CD4-positive, alpha-beta T cell (primary cell): Measurements from ENCODE around the gene CHID1. TPM values are rescaled to one million over a fixed set of nuclear protein-coding genes. Genes with fewer than 3 reads are reported as not detected.

ENCODE experiments used
- ATAC-seq: fragments of 200-7000 bp; cut with Tn5 transposase; one replicate; pipeline ENCODE4 v1.10.0; 2022; ENCODE audit warnings: mild to moderate bottlenecking; ENCODE audit not compliant: poor library complexity
- CTCF ChIA-PET: fragments of 350-600 bp; sonication (Branson Sonifier 250); formaldehyde crosslinking; loops from one replicate; lab custom pipeline; 2021; ENCODE audit warnings: antibody characterized with exemption, inconsistent platforms; lab: Charles Lee
- POLR2A ChIA-PET: fragments of 350-600 bp; sonication (Branson Sonifier 250); formaldehyde crosslinking; loops from one replicate; lab custom pipeline; 2021; ENCODE audit warnings: antibody characterized with exemption, inconsistent platforms; lab: Charles Lee
- DNase-seq, 14 experiments: peaks; one replicate each; pipeline ENCODE4 v3.0.0-alpha.2; 2013 to 2020; ENCODE audit warnings: mixed read lengths in 2 of 14
- H3K27ac ChIP-seq, 2 donors: one replicate each; pipeline versions ENCODE4 v1.5.1 to v1.7.0; 2013; ENCODE audit warnings: low read length in 2 of 2, low read depth in 1 of 2, mild to moderate bottlenecking in 1 of 2
- H3K27me3 ChIP-seq, 2 experiments: 1 replicate in 1 of 2; 2 replicates in 1 of 2; pipeline versions ENCODE4 v1.6.1 to v1.7.0; 2013; ENCODE audit warnings: low read length in 2 of 2, control low read depth in 1 of 2, mild to moderate bottlenecking in 1 of 2, moderate library complexity in 1 of 2; ENCODE audit not compliant: insufficient read depth in 2 of 2, control insufficient read depth in 1 of 2
- H3K36me3 ChIP-seq: one replicate; pipeline ENCODE4 v1.6.1; 2013; ENCODE audit warnings: low read length, control low read depth; ENCODE audit not compliant: insufficient read depth
- H3K4me1 ChIP-seq: one replicate; pipeline ENCODE4 v1.6.1; 2013; ENCODE audit warnings: low read length, control low read depth; ENCODE audit not compliant: insufficient read depth
- H3K4me3 ChIP-seq: one replicate; pipeline ENCODE4 v1.5.1; 2013; ENCODE audit warnings: mild to moderate bottlenecking, low read length, moderate library complexity
- H3K9me3 ChIP-seq, 2 experiments: 1 replicate in 1 of 2; 2 replicates in 1 of 2; pipeline versions ENCODE4 v1.6.1 to v1.7.0; 2013; ENCODE audit warnings: low read length in 2 of 2, mild to moderate bottlenecking in 2 of 2, control low read depth in 1 of 2, moderate library complexity in 1 of 2; ENCODE audit not compliant: control insufficient read depth in 1 of 2, insufficient read depth in 1 of 2
- H3K27ac Mint-ChIP-seq: one replicate; pipeline ENCODE4 v1.8.0; 2020; ENCODE audit warnings: mixed read lengths
- H3K27me3 Mint-ChIP-seq: one replicate; pipeline ENCODE4 v1.8.0; 2021; ENCODE audit warnings: mixed read lengths
- H3K36me3 Mint-ChIP-seq: one replicate; pipeline ENCODE4 v1.8.0; 2021; ENCODE audit warnings: low read depth, mixed read lengths
- H3K4me1 Mint-ChIP-seq: one replicate; pipeline ENCODE4 v1.8.0; 2021; ENCODE audit warnings: low read depth, mixed read lengths
- H3K4me3 Mint-ChIP-seq: one replicate; pipeline ENCODE4 v1.8.0; 2020; ENCODE audit warnings: mild to moderate bottlenecking, mixed read lengths
- H3K9me3 Mint-ChIP-seq: one replicate; pipeline ENCODE4 v1.8.0; 2020; ENCODE audit warnings: mixed read lengths
- intact Hi-C, 2 experiments: fragments of 100-400 bp; cut with DNase I in 1 of 2; cut with micrococcal nuclease in 1 of 2; formaldehyde crosslinking; loops; one replicate each; pipeline versions ENCODE4 v1.15.1 to v1.9.0; 2023 to 2025; cut with DNase I, micrococcal nuclease
- total RNA-seq, 174 experiments: library from RNA in 2 of 174; stranded (reverse) in 2 of 174; gene quantifications; one replicate each; pipeline ENCODE4 v1.2.3 and lab custom pipeline; 2021 to 2026
- TF ChIP-seq, protein P1 (sequence below): fragments of 200-600 bp; IDR thresholded peaks from one replicate; pipeline ENCODE4 v1.8.0; 2022; ENCODE audit warnings: antibody characterized with exemption, mild to moderate bottlenecking

The CHID1 gene
- total RNA-seq, 2 experiments from 2014 or later = 17.1 to 22.8 TPM

DNA sequence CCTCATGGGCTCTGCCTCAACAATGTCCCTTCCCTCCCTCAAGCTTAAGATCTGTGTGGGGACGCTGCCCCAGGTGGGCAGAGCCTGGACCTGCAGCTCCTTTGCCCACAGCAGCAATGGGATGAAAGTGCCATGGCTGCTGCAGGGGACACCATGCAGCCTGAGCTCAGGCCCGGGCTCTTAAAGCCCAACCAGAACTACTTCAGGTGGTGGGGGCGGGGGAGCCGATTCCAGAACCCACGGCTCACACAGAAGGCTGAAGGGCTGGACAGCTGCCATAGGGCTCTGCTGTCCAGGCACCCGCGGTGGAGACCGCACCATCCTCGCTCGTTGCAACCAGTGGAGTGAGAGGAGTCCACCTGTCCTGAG lies 12.5 kb downstream of the CHID1 start:
- H3K9me3 ChIP-seq = no peaks in the 10 kb centered on the region
- no peaks in the 10 kb centered on the region for H3K27me3 ChIP-seq
- ChIA-PET POLR2A (no interaction called here), CTCF (no interaction called here)
- ATAC-seq (no peak), DNase-seq (no peak)
- no peak overlapping the region for H3K27ac ChIP-seq
- peaks cover 49% of the 10 kb centered on the region for H3K36me3 ChIP-seq
- H3K4me3 ChIP-seq = no peak overlapping the region
- H3K27me3 Mint-ChIP-seq = no peaks in the 10 kb centered on the region
- peaks cover 28% of the 10 kb centered on the region for H3K36me3 Mint-ChIP-seq
- no peaks in the 10 kb centered on the region for H3K4me1 Mint-ChIP-seq
- H3K4me3 Mint-ChIP-seq = no peak overlapping the region
- no peak overlapping the region for H3K27ac Mint-ChIP-seq
- intact Hi-C loops = no loop called here
- H3K4me1 ChIP-seq = no peaks in the 10 kb centered on the region
- TF ChIP-seq, protein P1, sequence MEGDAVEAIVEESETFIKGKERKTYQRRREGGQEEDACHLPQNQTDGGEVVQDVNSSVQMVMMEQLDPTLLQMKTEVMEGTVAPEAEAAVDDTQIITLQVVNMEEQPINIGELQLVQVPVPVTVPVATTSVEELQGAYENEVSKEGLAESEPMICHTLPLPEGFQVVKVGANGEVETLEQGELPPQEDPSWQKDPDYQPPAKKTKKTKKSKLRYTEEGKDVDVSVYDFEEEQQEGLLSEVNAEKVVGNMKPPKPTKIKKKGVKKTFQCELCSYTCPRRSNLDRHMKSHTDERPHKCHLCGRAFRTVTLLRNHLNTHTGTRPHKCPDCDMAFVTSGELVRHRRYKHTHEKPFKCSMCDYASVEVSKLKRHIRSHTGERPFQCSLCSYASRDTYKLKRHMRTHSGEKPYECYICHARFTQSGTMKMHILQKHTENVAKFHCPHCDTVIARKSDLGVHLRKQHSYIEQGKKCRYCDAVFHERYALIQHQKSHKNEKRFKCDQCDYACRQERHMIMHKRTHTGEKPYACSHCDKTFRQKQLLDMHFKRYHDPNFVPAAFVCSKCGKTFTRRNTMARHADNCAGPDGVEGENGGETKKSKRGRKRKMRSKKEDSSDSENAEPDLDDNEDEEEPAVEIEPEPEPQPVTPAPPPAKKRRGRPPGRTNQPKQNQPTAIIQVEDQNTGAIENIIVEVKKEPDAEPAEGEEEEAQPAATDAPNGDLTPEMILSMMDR = no peak
- no peaks in the 10 kb centered on the region for H3K9me3 Mint-ChIP-seq

DNA sequence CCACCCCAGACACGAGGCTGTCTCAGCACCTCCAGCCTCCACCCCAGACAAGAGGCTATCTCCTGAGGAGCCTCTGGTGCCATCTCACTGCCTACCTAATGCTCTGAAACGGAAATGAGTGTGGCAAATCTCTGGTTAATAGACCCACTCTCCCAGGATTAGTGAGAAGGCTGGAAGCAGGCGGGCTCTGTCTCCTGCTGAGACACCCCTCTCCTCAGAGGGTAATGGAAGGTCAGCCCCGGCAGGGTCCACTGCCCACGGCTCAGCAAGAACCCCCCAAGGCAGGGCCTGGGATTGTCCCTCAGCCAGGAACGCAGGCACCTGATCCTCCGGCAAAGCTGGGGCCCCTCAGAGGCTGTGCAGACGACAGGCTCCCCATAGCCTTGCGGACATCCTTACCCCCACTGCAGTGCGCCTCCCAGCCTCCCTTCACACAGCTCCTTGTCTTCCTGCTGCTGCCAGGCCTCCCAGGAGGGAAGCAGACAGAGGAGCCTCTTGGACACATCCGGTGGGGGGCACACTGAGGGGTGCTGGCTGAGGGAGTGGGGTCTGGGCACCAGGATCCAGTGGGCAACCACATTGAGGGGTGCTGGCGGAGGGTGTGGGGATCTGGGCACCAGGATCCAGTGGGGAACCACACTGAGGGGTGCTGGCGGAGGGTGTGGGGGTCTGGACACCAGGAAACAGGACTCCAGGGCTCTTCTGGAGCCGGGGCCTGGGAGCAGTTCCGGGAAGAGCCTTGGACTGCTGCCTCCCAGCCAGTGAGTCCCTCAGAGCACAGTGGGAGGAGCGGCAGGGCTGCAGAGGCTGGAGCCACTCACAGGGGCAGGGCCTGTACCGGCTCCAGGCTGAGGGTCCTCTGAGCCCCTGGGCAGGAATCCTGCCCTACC lies 13.1 kb downstream of the CHID1 start:
- TF ChIP-seq, protein P1 = no peak
- POLR2A ChIA-PET = no interaction called here
- no peaks in the 10 kb centered on the region for H3K4me1 ChIP-seq
- no peak overlapping the region for H3K4me3 ChIP-seq
- ATAC-seq = no peak
- Mint-ChIP-seq H3K4me3 (no peak overlapping the region), H3K36me3 (peaks cover 22% of the 10 kb centered on the region), H3K9me3 (no peaks in the 10 kb centered on the region), H3K27me3 (no peaks in the 10 kb centered on the region), H3K4me1 (no peaks in the 10 kb centered on the region), H3K27ac (no peak overlapping the region)
- H3K36me3 ChIP-seq = peaks cover 43% of the 10 kb centered on the region
- intact Hi-C loops = no loop called here
- H3K27ac ChIP-seq = no peak overlapping the region
- H3K9me3 ChIP-seq = no peaks in the 10 kb centered on the region
- CTCF ChIA-PET = no interaction called here
- no peaks in the 10 kb centered on the region for H3K27me3 ChIP-seq
- no peak for DNase-seq

DNA sequence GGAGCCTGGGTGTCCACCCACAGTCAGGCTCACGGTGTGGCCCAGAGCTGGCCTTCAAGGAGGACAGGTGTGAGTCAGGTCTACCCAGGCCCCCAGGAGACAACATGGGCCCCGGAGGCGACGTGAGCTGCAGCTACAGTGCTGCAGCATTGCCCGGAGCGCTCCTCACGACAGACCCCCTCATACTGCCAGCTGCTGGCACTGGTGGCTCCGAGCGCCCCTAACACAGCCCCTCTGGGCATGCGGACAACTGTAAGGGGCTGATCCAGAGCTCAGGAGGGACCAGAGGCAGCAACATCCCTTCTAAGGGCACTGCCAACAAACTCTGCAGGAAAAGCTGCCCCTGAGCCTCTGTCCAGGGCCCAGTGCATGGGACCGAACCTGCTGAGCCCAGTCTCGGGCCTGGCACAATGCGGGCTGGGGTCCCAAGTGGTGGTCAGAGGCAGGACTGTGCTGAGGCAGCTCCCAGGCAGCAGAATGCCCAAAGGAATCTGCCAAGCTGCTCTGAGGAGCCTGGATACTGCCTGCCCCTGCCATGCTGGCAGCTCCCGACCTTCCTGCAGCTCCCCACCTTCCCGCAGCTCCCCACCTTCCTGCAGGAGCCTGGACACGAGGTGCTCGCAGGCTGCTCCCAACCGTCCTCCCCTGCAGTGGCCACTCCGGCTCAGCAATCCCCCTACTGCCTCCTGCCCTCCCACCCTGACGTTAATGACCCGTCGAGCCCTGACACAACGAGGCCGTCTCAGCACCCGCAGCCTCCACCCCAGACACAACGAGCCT lies 15.1 kb downstream of the CHID1 start:
- ChIA-PET CTCF (no interaction called here), POLR2A (no interaction called here)
- no peaks in the 10 kb centered on the region for H3K27me3 ChIP-seq
- H3K4me1 ChIP-seq = no peaks in the 10 kb centered on the region
- H3K4me3 ChIP-seq = no peak overlapping the region
- H3K27ac ChIP-seq = no peak overlapping the region
- Mint-ChIP-seq H3K4me1 (no peaks in the 10 kb centered on the region), H3K27me3 (no peaks in the 10 kb centered on the region), H3K27ac (no peak overlapping the region), H3K9me3 (no peaks in the 10 kb centered on the region), H3K4me3 (no peak overlapping the region), H3K36me3 (peaks cover 5% of the 10 kb centered on the region)
- DNase-seq (no peak), ATAC-seq (no peak)
- no peaks in the 10 kb centered on the region for H3K9me3 ChIP-seq
- peaks cover 23% of the 10 kb centered on the region for H3K36me3 ChIP-seq
- TF ChIP-seq, protein P1 = no peak
- intact Hi-C loops = no loop called here
